ENCODE measurements around the gene ANGPTL4. TPM values are rescaled to one million over a fixed set of nuclear protein-coding genes. Genes with fewer than 3 reads are reported as not detected.

The ANGPTL4 gene
- total and polyA plus RNA-seq, 9 of the 15 experiments (the other 6 are each of a cell fraction or from before 2014, with no cell fraction given): 0.05 to 0.77 (median 0.22) TPM; not detected in 4

DNA sequence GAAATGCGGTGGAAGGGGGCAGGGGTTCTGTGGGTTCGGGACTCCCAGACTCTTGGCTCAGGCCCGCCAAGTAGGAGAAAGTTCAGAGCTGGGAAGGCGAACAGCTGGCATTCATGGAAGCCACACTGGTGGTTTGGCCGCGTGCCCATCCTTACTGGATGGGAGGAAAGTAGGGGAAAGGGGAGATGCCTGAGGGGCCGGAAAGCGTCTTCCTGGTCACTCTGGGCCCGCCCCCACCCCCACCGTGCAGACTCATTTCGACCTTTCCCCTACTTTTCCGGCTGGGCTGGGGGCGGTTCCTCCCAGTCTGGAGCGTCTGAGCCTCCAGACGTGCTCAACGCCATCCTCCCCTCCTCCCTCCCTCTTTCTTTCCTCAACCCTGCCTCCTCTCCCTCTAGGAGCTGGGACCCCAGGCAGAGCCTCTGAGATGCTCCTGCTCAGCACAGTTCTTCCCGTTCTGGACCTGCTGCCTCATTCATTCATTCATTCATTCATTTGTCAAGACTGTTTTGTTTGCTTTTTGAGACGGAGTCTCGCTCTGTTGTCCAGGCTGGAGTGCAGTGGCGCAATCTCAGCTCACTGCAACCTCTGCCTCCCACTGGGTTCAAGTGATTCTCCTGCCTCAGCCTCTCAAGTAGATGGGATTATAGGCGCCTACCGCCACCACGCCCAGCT is 3.5 kb downstream of the ANGPTL4 start (continued):
- no peak for TF ChIP-seq ZNF282 (CRISPR knock-in tag; IDR thresholded peaks at IDR 0.05)
- TF ChIP-seq MAFF (IDR thresholded peaks at IDR 0.05; ENCODE audit: low read length): no peak
- no peak for TF ChIP-seq RHOXF2B (CRISPR knock-in tag; conservative IDR thresholded peaks at IDR 0.05)
- TF ChIP-seq FOXM1 (IDR thresholded peaks at IDR 0.05; ENCODE audit: low read depth): no peak
- TF ChIP-seq FOXM1 (CRISPR knock-in tag; IDR thresholded peaks at IDR 0.05; ENCODE audit: low read depth): no peak
- no peak for TF ChIP-seq TEAD4 (IDR thresholded peaks at IDR 0.05; ENCODE audit: low read length)
- TF ChIP-seq TEAD4 (CRISPR knock-in tag; IDR thresholded peaks at IDR 0.05; ENCODE audit: borderline replicate concordance): no peak
- TF ChIP-seq BCL6 (CRISPR knock-in tag; IDR thresholded peaks at IDR 0.05): no peak
- no peak for TF ChIP-seq ZNF134 (CRISPR knock-in tag; conservative IDR thresholded peaks at IDR 0.05)
- TF ChIP-seq NFIC (IDR thresholded peaks at IDR 0.05): peak; percentile 81
- TF ChIP-seq, protein P1, sequence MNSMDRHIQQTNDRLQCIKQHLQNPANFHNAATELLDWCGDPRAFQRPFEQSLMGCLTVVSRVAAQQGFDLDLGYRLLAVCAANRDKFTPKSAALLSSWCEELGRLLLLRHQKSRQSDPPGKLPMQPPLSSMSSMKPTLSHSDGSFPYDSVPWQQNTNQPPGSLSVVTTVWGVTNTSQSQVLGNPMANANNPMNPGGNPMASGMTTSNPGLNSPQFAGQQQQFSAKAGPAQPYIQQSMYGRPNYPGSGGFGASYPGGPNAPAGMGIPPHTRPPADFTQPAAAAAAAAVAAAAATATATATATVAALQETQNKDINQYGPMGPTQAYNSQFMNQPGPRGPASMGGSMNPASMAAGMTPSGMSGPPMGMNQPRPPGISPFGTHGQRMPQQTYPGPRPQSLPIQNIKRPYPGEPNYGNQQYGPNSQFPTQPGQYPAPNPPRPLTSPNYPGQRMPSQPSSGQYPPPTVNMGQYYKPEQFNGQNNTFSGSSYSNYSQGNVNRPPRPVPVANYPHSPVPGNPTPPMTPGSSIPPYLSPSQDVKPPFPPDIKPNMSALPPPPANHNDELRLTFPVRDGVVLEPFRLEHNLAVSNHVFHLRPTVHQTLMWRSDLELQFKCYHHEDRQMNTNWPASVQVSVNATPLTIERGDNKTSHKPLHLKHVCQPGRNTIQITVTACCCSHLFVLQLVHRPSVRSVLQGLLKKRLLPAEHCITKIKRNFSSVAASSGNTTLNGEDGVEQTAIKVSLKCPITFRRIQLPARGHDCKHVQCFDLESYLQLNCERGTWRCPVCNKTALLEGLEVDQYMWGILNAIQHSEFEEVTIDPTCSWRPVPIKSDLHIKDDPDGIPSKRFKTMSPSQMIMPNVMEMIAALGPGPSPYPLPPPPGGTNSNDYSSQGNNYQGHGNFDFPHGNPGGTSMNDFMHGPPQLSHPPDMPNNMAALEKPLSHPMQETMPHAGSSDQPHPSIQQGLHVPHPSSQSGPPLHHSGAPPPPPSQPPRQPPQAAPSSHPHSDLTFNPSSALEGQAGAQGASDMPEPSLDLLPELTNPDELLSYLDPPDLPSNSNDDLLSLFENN (IDR thresholded peaks at IDR 0.05; ENCODE audit: low read depth in 2 of 2, low read length in 2 of 2): no peak
- TF ChIP-seq NCOA4 (IDR thresholded peaks at IDR 0.05; ENCODE audit: partially characterized antibody): peak; percentile 21
- peak; percentile 90 for TF ChIP-seq SMAD4 (CRISPR knock-in tag; conservative IDR thresholded peaks at IDR 0.05)
- peak; percentile 82 for TF ChIP-seq NCOR1 (IDR thresholded peaks at IDR 0.05)
- TF ChIP-seq TARDBP (IDR thresholded peaks at IDR 0.05): no peak
- TF ChIP-seq, protein P2, sequence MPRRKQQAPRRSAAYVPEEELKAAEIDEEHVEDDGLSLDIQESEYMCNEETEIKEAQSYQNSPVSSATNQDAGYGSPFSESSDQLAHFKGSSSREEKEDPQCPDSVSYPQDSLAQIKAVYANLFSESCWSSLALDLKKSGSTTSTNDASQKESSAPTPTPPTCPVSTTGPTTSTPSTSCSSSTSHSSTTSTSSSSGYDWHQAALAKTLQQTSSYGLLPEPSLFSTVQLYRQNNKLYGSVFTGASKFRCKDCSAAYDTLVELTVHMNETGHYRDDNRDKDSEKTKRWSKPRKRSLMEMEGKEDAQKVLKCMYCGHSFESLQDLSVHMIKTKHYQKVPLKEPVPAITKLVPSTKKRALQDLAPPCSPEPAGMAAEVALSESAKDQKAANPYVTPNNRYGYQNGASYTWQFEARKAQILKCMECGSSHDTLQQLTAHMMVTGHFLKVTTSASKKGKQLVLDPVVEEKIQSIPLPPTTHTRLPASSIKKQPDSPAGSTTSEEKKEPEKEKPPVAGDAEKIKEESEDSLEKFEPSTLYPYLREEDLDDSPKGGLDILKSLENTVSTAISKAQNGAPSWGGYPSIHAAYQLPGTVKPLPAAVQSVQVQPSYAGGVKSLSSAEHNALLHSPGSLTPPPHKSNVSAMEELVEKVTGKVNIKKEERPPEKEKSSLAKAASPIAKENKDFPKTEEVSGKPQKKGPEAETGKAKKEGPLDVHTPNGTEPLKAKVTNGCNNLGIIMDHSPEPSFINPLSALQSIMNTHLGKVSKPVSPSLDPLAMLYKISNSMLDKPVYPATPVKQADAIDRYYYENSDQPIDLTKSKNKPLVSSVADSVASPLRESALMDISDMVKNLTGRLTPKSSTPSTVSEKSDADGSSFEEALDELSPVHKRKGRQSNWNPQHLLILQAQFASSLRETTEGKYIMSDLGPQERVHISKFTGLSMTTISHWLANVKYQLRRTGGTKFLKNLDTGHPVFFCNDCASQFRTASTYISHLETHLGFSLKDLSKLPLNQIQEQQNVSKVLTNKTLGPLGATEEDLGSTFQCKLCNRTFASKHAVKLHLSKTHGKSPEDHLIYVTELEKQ (CRISPR knock-in tag; IDR thresholded peaks at IDR 0.05): no peak
- no peak for TF ChIP-seq ZNF143 (CRISPR knock-in tag; IDR thresholded peaks at IDR 0.05)
- TF ChIP-seq HIVEP1 (CRISPR knock-in tag; IDR thresholded peaks at IDR 0.05): no peak
- no peak for TF ChIP-seq SIX5 (IDR thresholded peaks at IDR 0.05; ENCODE audit: borderline replicate concordance in 1 of 2, insufficient read depth in 1 of 2, low read depth in 1 of 2, low read length in 2 of 2)
- no peak for TF ChIP-seq TRIM24 (IDR thresholded peaks at IDR 0.05)
- TF ChIP-seq, protein P3, sequence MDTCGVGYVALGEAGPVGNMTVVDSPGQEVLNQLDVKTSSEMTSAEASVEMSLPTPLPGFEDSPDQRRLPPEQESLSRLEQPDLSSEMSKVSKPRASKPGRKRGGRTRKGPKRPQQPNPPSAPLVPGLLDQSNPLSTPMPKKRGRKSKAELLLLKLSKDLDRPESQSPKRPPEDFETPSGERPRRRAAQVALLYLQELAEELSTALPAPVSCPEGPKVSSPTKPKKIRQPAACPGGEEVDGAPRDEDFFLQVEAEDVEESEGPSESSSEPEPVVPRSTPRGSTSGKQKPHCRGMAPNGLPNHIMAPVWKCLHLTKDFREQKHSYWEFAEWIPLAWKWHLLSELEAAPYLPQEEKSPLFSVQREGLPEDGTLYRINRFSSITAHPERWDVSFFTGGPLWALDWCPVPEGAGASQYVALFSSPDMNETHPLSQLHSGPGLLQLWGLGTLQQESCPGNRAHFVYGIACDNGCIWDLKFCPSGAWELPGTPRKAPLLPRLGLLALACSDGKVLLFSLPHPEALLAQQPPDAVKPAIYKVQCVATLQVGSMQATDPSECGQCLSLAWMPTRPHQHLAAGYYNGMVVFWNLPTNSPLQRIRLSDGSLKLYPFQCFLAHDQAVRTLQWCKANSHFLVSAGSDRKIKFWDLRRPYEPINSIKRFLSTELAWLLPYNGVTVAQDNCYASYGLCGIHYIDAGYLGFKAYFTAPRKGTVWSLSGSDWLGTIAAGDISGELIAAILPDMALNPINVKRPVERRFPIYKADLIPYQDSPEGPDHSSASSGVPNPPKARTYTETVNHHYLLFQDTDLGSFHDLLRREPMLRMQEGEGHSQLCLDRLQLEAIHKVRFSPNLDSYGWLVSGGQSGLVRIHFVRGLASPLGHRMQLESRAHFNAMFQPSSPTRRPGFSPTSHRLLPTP (IDR thresholded peaks at IDR 0.05; ENCODE audit: borderline replicate concordance, extremely low read depth, insufficient read length): no peak
